Activated naive CD4-positive, alpha-beta T cell treated with anti-CD3 and anti-CD28 coated beads, Interleukin-2, amount 10 ng/mL, durations not matched to agents 5 hours and 36 hours (primary cell): ENCODE data around the gene ELAPOR2. TPM values are rescaled to one million over a fixed set of nuclear protein-coding genes. Genes with fewer than 3 reads are reported as not detected.

Experiments used
- total RNA-seq, 2 experiments: library from RNA; stranded (reverse); gene quantifications; one replicate each; pipeline ENCODE4 v1.2.3, GENCODE V29; 2021

Gene ELAPOR2, protein sequence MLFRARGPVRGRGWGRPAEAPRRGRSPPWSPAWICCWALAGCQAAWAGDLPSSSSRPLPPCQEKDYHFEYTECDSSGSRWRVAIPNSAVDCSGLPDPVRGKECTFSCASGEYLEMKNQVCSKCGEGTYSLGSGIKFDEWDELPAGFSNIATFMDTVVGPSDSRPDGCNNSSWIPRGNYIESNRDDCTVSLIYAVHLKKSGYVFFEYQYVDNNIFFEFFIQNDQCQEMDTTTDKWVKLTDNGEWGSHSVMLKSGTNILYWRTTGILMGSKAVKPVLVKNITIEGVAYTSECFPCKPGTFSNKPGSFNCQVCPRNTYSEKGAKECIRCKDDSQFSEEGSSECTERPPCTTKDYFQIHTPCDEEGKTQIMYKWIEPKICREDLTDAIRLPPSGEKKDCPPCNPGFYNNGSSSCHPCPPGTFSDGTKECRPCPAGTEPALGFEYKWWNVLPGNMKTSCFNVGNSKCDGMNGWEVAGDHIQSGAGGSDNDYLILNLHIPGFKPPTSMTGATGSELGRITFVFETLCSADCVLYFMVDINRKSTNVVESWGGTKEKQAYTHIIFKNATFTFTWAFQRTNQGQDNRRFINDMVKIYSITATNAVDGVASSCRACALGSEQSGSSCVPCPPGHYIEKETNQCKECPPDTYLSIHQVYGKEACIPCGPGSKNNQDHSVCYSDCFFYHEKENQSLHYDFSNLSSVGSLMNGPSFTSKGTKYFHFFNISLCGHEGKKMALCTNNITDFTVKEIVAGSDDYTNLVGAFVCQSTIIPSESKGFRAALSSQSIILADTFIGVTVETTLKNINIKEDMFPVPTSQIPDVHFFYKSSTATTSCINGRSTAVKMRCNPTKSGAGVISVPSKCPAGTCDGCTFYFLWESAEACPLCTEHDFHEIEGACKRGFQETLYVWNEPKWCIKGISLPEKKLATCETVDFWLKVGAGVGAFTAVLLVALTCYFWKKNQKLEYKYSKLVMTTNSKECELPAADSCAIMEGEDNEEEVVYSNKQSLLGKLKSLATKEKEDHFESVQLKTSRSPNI
- 1 to 10 TPM; 2.6 to 2.8 TPM for total RNA-seq

DNA sequence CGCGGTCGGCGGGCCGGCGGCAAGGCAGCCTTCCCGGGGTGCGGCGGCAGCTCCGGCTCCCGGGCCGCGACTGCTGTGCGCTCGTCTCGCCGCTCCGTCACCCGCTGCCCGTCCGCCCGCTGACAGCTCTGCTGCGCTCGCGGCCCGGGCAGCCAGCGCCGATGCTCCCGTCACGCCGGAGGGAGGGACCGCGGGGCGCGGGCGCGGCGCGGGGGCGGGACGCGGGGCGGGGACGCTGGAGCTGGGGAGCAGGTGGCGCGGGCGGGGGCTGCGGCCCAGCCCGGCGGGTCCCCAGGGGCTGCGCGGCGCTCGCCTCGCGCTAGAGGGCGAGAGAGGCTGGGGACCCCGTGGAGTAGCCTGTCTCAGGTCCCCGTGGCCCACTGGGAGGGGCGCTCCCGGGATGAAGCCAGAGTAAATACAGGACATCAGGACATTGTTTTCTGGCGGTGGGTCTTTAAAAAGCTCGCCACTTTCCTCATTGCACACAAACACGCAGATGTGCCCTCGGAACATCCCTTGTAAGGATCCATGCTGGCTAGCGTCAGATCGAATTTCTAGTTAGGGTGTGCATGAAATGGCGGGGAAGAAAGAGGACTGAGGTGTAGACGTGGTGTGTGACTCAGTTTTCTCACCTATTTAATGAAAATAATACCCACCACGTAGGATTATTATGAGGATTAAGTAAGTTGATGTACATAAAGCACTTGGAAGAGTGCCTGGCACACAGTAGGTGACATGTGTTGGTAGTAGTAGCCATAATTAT lies at the start of gene ELAPOR2:
Gene ELAPOR2, minus strand, starts transcription at position 130 of the 763 bp plus-strand sequence. CDS start 141 bp downstream, outside the sequence.

Other genes with a start within 250 kb of the ELAPOR2 start
- gene DMTF1, start 92.8 kb upstream of the ELAPOR2 start, total RNA-seq: 100 to 1,000 TPM; 108 TPM
- 10 to 100 TPM; 54.3 to 56.3 TPM for gene TMEM243, start 160.1 kb upstream of the ELAPOR2 start, total RNA-seq